Chondrocyte (in vitro differentiated cells): Measurements from ENCODE around the gene MTRR. TPM values are rescaled to one million over a fixed set of nuclear protein-coding genes. Genes with fewer than 3 reads are reported as not detected.

Experiments
- DNase-seq: peaks from one replicate; pipeline ENCODE4 v3.0.0; 2021; ENCODE audit warnings: mixed read lengths, low spot score
- H3K27ac Mint-ChIP-seq: one replicate; pipeline ENCODE4 v1.8.0; 2021; ENCODE audit warnings: mild to moderate bottlenecking, moderate library complexity, mixed read lengths; ENCODE audit not compliant: unreplicated experiment
- H3K27me3 Mint-ChIP-seq: 2 replicates; pipeline ENCODE4 v1.8.0; 2021; ENCODE audit warnings: low read depth, mixed read lengths
- H3K36me3 Mint-ChIP-seq: 2 replicates; pipeline ENCODE4 v1.8.0; 2021; ENCODE audit warnings: low read depth, mixed read lengths
- H3K4me1 Mint-ChIP-seq: 2 replicates; pipeline ENCODE4 v1.8.0; 2021; ENCODE audit warnings: low read depth, mild to moderate bottlenecking, mixed read lengths
- H3K4me3 Mint-ChIP-seq: one replicate; pipeline ENCODE4 v1.8.0; 2021; ENCODE audit warnings: mild to moderate bottlenecking, moderate library complexity, mixed read lengths; ENCODE audit not compliant: unreplicated experiment
- H3K9me3 Mint-ChIP-seq: 2 replicates; pipeline ENCODE4 v1.8.0; 2021; ENCODE audit warnings: low read depth, mixed read lengths
- long read RNA-seq: library from polyadenylated mRNA; stranded (forward); transcript quantifications from one replicate; pipeline ENCODE4 v2.0.0, GENCODE V29; 2021
- total RNA-seq: library from RNA; stranded (reverse); gene quantifications from 3 replicates; pipeline ENCODE4 v1.2.1, GENCODE V29; 2021
- TF ChIP-seq, protein P1 (sequence below): fragments of 200-600 bp; sonication (generic); IDR thresholded peaks from 2 replicates; pipeline ENCODE4 v1.5.0; 2021; ENCODE audit warnings: antibody characterized with exemption, mild to moderate bottlenecking, moderate library complexity

Gene MTRR
- total RNA-seq = 27.4 to 37.2 TPM (median 28.4 TPM) in 3 replicates
- long read RNA-seq, transcript MTRR-202 (15 exons, 3,215 nt) = major isoform, 20 of 46 reads
- long read RNA-seq, partial matches to known transcripts = 13 of 46 reads
- long read RNA-seq, other reads (novel, unspliced or antisense) = 10 of 46 reads

GRCh38 chr5:7868773-7869473 is at the start of gene MTRR, which contains the start of gene FASTKD3:
Gene MTRR, plus strand, starts transcription at chr5:7869148. Its CDS starts 1,647 bp downstream, at chr5:7870795.
Gene FASTKD3, minus strand, starts transcription at chr5:7869031. Its CDS starts 948 bp downstream, at chr5:7868083.
- TF ChIP-seq, protein P1, sequence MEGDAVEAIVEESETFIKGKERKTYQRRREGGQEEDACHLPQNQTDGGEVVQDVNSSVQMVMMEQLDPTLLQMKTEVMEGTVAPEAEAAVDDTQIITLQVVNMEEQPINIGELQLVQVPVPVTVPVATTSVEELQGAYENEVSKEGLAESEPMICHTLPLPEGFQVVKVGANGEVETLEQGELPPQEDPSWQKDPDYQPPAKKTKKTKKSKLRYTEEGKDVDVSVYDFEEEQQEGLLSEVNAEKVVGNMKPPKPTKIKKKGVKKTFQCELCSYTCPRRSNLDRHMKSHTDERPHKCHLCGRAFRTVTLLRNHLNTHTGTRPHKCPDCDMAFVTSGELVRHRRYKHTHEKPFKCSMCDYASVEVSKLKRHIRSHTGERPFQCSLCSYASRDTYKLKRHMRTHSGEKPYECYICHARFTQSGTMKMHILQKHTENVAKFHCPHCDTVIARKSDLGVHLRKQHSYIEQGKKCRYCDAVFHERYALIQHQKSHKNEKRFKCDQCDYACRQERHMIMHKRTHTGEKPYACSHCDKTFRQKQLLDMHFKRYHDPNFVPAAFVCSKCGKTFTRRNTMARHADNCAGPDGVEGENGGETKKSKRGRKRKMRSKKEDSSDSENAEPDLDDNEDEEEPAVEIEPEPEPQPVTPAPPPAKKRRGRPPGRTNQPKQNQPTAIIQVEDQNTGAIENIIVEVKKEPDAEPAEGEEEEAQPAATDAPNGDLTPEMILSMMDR = no peak
- peak within 1 kb of the TSS; percentile 83 for H3K4me3 Mint-ChIP-seq
- H3K27ac Mint-ChIP-seq = peak within 1 kb of the TSS; percentile 62
- peaks cover 41% of the 10 kb centered on the region for H3K4me1 Mint-ChIP-seq
- no peaks in the 10 kb centered on the region for H3K36me3 Mint-ChIP-seq
- no peaks in the 10 kb centered on the region for H3K9me3 Mint-ChIP-seq
- no peaks in the 10 kb centered on the region for H3K27me3 Mint-ChIP-seq
- peak; percentile 98 for DNase-seq

DNA sequence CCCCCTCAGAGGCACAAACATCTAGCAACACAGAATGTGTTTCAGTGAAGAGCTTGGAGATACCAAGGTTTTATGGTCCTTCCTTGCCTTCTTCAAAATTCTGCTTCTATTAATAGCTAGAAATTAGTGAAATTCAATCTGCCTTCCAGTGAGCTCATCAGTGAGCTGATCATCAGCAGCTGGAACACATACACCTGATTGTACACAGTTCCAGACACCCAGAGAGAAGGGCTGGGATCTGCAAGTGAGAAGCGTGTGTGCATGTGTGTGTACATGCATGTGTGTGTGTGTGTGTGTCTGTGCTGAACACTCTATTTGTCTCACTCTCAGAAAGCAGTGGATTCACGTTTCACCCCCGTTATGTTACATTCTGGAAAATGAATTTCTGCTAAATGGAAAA is 46.5 kb upstream of the MTRR start:
- H3K27ac Mint-ChIP-seq = no peak overlapping the region
- DNase-seq = no peak
- TF ChIP-seq, protein P1 = no peak
- no peaks in the 10 kb centered on the region for H3K36me3 Mint-ChIP-seq
- H3K9me3 Mint-ChIP-seq = no peaks in the 10 kb centered on the region
- H3K4me3 Mint-ChIP-seq = no peak overlapping the region
- no peaks in the 10 kb centered on the region for H3K4me1 Mint-ChIP-seq
- H3K27me3 Mint-ChIP-seq = peaks cover 26% of the 10 kb centered on the region

GRCh38 chr5:7823594-7823993 is 45.4 kb upstream of the MTRR start:
- H3K36me3 Mint-ChIP-seq = no peaks in the 10 kb centered on the region
- TF ChIP-seq, protein P1 = no peak
- no peaks in the 10 kb centered on the region for H3K9me3 Mint-ChIP-seq
- peaks cover 31% of the 10 kb centered on the region for H3K27me3 Mint-ChIP-seq
- H3K4me1 Mint-ChIP-seq = no peaks in the 10 kb centered on the region
- H3K4me3 Mint-ChIP-seq = no peak overlapping the region
- no peak overlapping the region for H3K27ac Mint-ChIP-seq
- DNase-seq = no peak

GRCh38 chr5:7824995-7825394 is 44.0 kb upstream of the MTRR start:
- no peak for DNase-seq
- Mint-ChIP-seq H3K36me3 (no peaks in the 10 kb centered on the region), H3K4me3 (no peak overlapping the region), H3K4me1 (no peaks in the 10 kb centered on the region), H3K27me3 (peaks cover 31% of the 10 kb centered on the region), H3K27ac (no peak overlapping the region), H3K9me3 (no peaks in the 10 kb centered on the region)
- TF ChIP-seq, protein P1 = no peak

DNA sequence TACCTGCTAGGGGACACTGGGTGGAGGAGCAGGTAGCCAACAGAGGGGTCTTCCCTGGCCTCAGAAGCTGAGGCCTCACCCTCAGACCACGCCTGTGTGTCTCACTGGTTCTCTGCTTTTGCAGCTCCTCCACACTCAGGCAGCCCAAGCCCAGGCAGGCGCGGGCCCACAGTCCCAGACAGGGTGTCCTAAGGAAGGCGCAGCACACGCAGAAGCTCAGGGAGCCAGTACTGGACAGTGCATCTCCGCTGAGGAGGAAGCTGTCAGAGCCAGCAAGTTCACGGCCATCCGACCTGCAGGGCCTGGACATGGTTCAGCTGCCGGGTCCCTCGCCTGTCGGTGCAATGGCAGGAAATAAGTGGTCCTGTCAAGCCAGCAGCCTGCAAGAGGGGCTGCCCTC is 43.3 kb upstream of the MTRR start:
- TF ChIP-seq, protein P1 = no peak
- Mint-ChIP-seq H3K36me3 (no peaks in the 10 kb centered on the region), H3K27ac (no peak overlapping the region), H3K4me1 (no peaks in the 10 kb centered on the region), H3K4me3 (no peak overlapping the region), H3K27me3 (peaks cover 31% of the 10 kb centered on the region), H3K9me3 (no peaks in the 10 kb centered on the region)
- no peak for DNase-seq
